Fibroblast of skin of left quadriceps (primary cell): Measurements from ENCODE around the gene CANX.

ENCODE experiments used
- DNase-seq, 2 experiments: peaks; one replicate each; pipeline ENCODE4 v3.0.0-alpha.2; 2013; ENCODE audit warnings: low read depth in 2 of 2

Gene CANX

DNA sequence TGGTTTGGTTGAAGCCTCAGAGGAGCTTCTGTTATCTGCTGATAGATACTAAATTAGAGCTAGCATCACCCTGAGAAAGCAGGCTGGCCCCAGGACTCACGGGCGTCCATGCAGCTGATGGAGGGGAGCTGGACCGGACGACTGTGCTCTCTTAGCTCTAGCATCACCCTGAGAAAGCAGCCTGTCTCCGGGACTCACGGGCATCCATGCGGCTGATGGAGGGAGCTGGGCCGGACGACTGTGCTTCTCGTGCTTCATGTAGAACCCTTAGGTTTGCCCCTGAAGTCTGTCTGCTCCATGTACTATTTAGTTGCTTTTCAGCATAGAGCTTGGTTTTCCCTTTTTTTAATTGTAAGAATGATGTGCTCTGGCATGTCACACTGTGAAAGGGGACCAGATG, 78.7 kb downstream of the CANX start:
- no peak for DNase-seq

DNA sequence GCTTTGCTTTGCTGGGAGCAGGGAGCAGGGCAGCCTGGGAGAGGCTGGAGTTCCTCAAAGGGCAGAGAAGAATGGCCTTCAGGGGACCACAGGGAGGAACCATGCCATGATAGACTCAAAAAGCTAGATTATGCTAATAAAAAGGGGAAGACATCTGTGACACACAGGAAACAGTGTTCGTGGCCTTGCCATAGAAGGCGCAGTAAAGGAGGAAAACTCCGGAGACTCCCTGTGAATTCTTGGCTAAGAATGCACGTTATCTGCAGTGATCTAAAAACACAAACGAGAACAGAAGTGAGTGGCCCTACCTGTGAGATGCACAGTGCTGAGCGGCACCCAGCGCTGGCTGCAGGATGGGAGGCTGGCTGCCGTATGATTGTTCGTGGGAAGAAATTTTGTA, 79.1 kb downstream of the CANX start:
- DNase-seq = no peak

DNA sequence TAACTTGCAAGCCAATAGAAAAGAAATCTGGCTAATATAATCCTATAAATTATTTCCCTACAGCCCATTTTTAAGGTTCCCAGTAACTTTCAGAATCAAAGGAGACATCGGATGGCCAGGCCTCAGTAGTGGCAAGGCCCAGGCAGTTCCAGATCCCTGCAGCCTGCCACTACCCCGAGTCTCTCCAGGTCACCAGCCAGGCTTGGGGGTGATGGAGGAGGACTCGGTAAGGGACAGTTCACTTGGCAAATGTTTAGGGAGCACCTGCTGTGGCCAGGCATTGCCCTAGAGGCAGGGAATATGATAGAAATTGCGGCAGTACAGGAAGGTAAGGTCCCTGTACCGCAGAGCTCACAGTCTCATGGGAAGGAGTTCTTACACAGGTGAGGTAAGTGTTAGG, 79.8 kb downstream of the CANX start:
- DNase-seq = no peak

GRCh38 chr5:179779826-179780225, 81.1 kb downstream of the CANX start:
- no peak for DNase-seq

DNA sequence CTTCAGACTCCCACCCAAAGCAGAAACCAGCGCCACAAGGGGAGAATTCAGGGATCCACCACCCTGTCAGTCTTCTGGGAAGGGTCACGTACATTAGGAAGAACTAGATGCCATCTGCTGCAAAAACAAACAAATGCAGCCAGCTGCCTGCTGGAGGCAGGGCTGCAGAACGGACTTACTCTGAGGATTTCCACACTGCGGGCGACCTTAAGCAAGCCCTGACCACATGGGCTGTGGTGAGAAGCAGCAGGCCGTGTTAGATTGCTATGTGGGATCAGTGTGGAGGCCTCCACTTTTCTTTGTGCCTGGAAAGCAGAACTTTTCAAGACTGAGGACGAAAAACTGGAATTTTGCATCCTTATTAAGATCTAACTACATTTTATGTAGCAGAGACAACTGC, 81.6 kb downstream of the CANX start:
- no peak for DNase-seq
